ENCODE data around the gene TMEM200A. TPM values are rescaled to one million over a fixed set of nuclear protein-coding genes. Genes with fewer than 3 reads are reported as not detected.

TMEM200A gene
- total RNA-seq, 4 donors from 2014 or later: 0.16 to 0.29 TPM; not detected in 2

- no peak for ATAC-seq
- in situ Hi-C loops (cut with MboI; ENCODE audit: low sequenced_read_pairs in 4 of 4): no loop called here
Observed at GRCh38 chr6:130434174-130434873, 68.5 kb downstream of the TMEM200A start.

DNA sequence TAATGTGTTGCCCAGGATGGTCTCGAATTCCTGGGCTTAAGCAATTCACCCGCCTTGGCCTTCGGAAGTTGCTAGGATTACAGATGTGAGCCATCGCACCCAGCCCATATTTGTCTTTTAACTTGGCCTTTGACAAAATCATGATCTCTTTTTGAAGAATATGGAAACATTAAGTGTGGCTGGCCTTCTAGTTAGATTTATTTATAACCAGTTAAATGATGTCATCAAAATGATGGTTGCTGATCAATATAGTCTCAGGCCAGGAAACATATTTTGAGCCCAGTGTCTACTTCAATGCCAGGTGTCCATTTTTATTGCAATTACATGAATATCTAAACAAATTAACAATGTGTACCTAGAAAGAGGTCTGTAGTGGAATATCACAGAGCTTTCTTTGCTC is 69.4 kb downstream of the TMEM200A start:
- TF ChIP-seq, protein P1, sequence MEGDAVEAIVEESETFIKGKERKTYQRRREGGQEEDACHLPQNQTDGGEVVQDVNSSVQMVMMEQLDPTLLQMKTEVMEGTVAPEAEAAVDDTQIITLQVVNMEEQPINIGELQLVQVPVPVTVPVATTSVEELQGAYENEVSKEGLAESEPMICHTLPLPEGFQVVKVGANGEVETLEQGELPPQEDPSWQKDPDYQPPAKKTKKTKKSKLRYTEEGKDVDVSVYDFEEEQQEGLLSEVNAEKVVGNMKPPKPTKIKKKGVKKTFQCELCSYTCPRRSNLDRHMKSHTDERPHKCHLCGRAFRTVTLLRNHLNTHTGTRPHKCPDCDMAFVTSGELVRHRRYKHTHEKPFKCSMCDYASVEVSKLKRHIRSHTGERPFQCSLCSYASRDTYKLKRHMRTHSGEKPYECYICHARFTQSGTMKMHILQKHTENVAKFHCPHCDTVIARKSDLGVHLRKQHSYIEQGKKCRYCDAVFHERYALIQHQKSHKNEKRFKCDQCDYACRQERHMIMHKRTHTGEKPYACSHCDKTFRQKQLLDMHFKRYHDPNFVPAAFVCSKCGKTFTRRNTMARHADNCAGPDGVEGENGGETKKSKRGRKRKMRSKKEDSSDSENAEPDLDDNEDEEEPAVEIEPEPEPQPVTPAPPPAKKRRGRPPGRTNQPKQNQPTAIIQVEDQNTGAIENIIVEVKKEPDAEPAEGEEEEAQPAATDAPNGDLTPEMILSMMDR (IDR thresholded peaks at IDR 0.05 in 4 of 5, conservative IDR thresholded peaks at IDR 0.05 in 1 of 5): no peak
- TF ChIP-seq POLR2A (IDR thresholded peaks at IDR 0.05): no peak
- Histone ChIP-seq H3K9me3 (no peaks in the 10 kb centered on the region), H3K4me1 (no peaks in the 10 kb centered on the region), H3K36me3 (no peaks in the 10 kb centered on the region), H3K27ac (no peak overlapping the region), H3K27me3 (no peaks in the 10 kb centered on the region), H3K4me3 (no peak overlapping the region)
- intact Hi-C loops (cut with DNase I; ENCODE audit: low total_unique reads): no loop called here
- no peak for ATAC-seq
- in situ Hi-C loops (cut with MboI; ENCODE audit: low sequenced_read_pairs in 4 of 4): no loop called here
- no peak for DNase-seq

More at GRCh38 chr6:130434174-130434873, 68.5 kb downstream of the TMEM200A start:
- no peak for DNase-seq
- Histone ChIP-seq H3K27ac (no peak overlapping the region), H3K4me1 (no peaks in the 10 kb centered on the region), H3K9me3 (no peaks in the 10 kb centered on the region), H3K36me3 (no peaks in the 10 kb centered on the region), H3K27me3 (no peaks in the 10 kb centered on the region), H3K4me3 (no peak overlapping the region)
- intact Hi-C loops (cut with DNase I; ENCODE audit: low total_unique reads): no loop called here
- TF ChIP-seq, protein P1 (IDR thresholded peaks at IDR 0.05 in 4 of 5, conservative IDR thresholded peaks at IDR 0.05 in 1 of 5): no peak

GRCh38 chr6:130437961-130438360 is 72.1 kb downstream of the TMEM200A start:
- Histone ChIP-seq H3K36me3 (no peaks in the 10 kb centered on the region), H3K27ac (no peak overlapping the region), H3K9me3 (no peaks in the 10 kb centered on the region), H3K27me3 (no peaks in the 10 kb centered on the region), H3K4me1 (no peaks in the 10 kb centered on the region), H3K4me3 (no peak overlapping the region)
- no peak for TF ChIP-seq POLR2A (IDR thresholded peaks at IDR 0.05)
- TF ChIP-seq, protein P1 (IDR thresholded peaks at IDR 0.05 in 4 of 5, conservative IDR thresholded peaks at IDR 0.05 in 1 of 5): no peak
- no peak for ATAC-seq
- intact Hi-C loops (cut with DNase I; ENCODE audit: low total_unique reads): no loop called here
- in situ Hi-C loops (cut with MboI; ENCODE audit: low sequenced_read_pairs in 4 of 4): no loop called here
- DNase-seq: no peak

DNA sequence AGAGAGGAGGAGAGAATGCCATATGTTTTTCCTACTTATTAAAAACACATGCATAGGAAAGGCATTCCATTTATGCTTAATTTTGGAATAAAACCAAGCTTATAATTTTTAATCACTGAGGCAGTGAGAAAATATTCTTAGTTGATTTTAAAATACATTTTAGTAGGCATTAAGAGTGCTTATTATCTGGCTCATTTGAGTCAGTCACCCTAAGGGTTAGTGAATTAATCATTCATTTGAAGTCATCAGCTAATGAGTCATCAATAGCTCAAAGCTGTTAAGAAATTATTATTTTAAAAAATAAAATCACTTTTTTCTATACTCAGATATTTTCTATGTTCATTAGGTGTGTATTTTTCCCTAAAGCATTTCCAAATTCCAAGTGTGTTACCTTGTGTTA is 81.6 kb downstream of the TMEM200A start:
- intact Hi-C loops (cut with DNase I; ENCODE audit: low total_unique reads): no loop called here
- no peak for DNase-seq

More for the DNA sequence above, 81.6 kb downstream of the TMEM200A start:
- no peaks in the 10 kb centered on the region for H3K36me3 ChIP-seq
- no peak overlapping the region for H3K4me3 ChIP-seq
- ATAC-seq: no peak
- H3K27me3 ChIP-seq: no peaks in the 10 kb centered on the region
- in situ Hi-C loops (cut with MboI; ENCODE audit: low sequenced_read_pairs in 4 of 4): no loop called here
- H3K9me3 ChIP-seq: no peaks in the 10 kb centered on the region
- no peak overlapping the region for H3K27ac ChIP-seq
- TF ChIP-seq, protein P1 (IDR thresholded peaks at IDR 0.05 in 4 of 5, conservative IDR thresholded peaks at IDR 0.05 in 1 of 5): no peak
- no peak for TF ChIP-seq POLR2A (IDR thresholded peaks at IDR 0.05)
- no peaks in the 10 kb centered on the region for H3K4me1 ChIP-seq
